ENCODE results near the gene AOC3. TPM values are rescaled to one million over a fixed set of nuclear protein-coding genes. Genes with fewer than 3 reads are reported as not detected.

The AOC3 gene
- total and polyA plus RNA-seq, 2 of the 13 experiments (the other 11 are each of a cell fraction or from before 2014, with no cell fraction given), result 8.7 to 51.7 TPM

DNA sequence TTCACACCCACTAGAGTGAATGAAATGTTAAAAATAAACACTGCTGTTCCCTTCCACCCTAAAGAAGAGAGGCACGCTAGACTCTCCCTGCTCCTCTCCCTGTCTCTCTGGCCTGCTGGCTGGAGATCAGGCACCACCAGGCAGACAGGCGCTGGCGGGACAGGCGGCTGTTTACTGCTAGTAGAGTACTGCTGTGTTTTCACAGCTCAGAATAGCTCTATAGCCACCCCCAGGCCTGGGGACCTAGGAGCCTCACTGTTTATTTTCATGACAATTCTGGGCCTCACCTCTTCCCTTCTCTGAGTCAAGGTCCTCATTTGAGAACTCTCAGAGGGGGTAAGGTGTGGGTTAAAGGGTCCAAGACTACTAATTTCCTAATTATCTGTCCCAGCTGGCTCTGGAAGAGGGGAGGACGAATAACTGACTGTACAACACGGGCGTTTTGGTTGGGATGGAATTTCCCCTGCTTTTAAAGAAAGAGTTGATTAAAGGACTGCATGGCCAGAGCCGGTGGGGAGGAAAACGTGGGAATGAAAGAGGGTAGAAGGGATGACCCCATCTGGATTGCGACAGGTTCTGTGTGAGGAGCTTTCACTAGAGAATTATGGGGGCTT lies 40.6 kb downstream of the AOC3 start (continued):
- TF ChIP-seq, protein P1, sequence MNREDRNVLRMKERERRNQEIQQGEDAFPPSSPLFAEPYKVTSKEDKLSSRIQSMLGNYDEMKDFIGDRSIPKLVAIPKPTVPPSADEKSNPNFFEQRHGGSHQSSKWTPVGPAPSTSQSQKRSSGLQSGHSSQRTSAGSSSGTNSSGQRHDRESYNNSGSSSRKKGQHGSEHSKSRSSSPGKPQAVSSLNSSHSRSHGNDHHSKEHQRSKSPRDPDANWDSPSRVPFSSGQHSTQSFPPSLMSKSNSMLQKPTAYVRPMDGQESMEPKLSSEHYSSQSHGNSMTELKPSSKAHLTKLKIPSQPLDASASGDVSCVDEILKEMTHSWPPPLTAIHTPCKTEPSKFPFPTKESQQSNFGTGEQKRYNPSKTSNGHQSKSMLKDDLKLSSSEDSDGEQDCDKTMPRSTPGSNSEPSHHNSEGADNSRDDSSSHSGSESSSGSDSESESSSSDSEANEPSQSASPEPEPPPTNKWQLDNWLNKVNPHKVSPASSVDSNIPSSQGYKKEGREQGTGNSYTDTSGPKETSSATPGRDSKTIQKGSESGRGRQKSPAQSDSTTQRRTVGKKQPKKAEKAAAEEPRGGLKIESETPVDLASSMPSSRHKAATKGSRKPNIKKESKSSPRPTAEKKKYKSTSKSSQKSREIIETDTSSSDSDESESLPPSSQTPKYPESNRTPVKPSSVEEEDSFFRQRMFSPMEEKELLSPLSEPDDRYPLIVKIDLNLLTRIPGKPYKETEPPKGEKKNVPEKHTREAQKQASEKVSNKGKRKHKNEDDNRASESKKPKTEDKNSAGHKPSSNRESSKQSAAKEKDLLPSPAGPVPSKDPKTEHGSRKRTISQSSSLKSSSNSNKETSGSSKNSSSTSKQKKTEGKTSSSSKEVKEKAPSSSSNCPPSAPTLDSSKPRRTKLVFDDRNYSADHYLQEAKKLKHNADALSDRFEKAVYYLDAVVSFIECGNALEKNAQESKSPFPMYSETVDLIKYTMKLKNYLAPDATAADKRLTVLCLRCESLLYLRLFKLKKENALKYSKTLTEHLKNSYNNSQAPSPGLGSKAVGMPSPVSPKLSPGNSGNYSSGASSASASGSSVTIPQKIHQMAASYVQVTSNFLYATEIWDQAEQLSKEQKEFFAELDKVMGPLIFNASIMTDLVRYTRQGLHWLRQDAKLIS (CRISPR knock-in tag; IDR thresholded peaks at IDR 0.05), result no peak
- TF ChIP-seq SMARCC2 (IDR thresholded peaks at IDR 0.05) (no peak), ELF4 (CRISPR knock-in tag; IDR thresholded peaks at IDR 0.05; ENCODE audit: borderline replicate concordance) (peak; percentile 43; the same call in 1 of the 2 replicates), ESRRA (CRISPR knock-in tag; IDR thresholded peaks at IDR 0.05; ENCODE audit: low read depth) (no peak), ZNF326 (CRISPR knock-in tag; IDR thresholded peaks at IDR 0.05; ENCODE audit: borderline replicate concordance) (no peak), TBX2 (CRISPR knock-in tag; IDR thresholded peaks at IDR 0.05; ENCODE audit: borderline replicate concordance) (peak; percentile 89), ETV5 (CRISPR knock-in tag; IDR thresholded peaks at IDR 0.05; ENCODE audit: borderline replicate concordance) (no peak), ZNF558 (CRISPR knock-in tag; IDR thresholded peaks at IDR 0.05; ENCODE audit: borderline replicate concordance) (no peak), ZNF615 (CRISPR knock-in tag; IDR thresholded peaks at IDR 0.05; ENCODE audit: borderline replicate concordance) (peak; percentile 32; the same call in 1 of the 2 replicates), STAG1 (CRISPR knock-in tag; IDR thresholded peaks at IDR 0.05) (no peak), TP53 (CRISPR knock-in tag; conservative IDR thresholded peaks at IDR 0.05) (no peak), EHMT2 (IDR thresholded peaks at IDR 0.05; ENCODE audit: borderline replicate concordance, low read depth, low read length) (no peak), ZBTB42 (CRISPR knock-in tag; IDR thresholded peaks at IDR 0.05) (no peak), RARA (CRISPR knock-in tag; IDR thresholded peaks at IDR 0.05) (peak; percentile 47; the same call in 1 of the 2 replicates), MZF1 (CRISPR knock-in tag; IDR thresholded peaks at IDR 0.05; ENCODE audit: borderline replicate concordance) (no peak)
- TF ChIP-seq, protein P2, sequence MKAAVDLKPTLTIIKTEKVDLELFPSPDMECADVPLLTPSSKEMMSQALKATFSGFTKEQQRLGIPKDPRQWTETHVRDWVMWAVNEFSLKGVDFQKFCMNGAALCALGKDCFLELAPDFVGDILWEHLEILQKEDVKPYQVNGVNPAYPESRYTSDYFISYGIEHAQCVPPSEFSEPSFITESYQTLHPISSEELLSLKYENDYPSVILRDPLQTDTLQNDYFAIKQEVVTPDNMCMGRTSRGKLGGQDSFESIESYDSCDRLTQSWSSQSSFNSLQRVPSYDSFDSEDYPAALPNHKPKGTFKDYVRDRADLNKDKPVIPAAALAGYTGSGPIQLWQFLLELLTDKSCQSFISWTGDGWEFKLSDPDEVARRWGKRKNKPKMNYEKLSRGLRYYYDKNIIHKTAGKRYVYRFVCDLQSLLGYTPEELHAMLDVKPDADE (CRISPR knock-in tag; IDR thresholded peaks at IDR 0.05), result no peak
- TF ChIP-seq, protein P3, sequence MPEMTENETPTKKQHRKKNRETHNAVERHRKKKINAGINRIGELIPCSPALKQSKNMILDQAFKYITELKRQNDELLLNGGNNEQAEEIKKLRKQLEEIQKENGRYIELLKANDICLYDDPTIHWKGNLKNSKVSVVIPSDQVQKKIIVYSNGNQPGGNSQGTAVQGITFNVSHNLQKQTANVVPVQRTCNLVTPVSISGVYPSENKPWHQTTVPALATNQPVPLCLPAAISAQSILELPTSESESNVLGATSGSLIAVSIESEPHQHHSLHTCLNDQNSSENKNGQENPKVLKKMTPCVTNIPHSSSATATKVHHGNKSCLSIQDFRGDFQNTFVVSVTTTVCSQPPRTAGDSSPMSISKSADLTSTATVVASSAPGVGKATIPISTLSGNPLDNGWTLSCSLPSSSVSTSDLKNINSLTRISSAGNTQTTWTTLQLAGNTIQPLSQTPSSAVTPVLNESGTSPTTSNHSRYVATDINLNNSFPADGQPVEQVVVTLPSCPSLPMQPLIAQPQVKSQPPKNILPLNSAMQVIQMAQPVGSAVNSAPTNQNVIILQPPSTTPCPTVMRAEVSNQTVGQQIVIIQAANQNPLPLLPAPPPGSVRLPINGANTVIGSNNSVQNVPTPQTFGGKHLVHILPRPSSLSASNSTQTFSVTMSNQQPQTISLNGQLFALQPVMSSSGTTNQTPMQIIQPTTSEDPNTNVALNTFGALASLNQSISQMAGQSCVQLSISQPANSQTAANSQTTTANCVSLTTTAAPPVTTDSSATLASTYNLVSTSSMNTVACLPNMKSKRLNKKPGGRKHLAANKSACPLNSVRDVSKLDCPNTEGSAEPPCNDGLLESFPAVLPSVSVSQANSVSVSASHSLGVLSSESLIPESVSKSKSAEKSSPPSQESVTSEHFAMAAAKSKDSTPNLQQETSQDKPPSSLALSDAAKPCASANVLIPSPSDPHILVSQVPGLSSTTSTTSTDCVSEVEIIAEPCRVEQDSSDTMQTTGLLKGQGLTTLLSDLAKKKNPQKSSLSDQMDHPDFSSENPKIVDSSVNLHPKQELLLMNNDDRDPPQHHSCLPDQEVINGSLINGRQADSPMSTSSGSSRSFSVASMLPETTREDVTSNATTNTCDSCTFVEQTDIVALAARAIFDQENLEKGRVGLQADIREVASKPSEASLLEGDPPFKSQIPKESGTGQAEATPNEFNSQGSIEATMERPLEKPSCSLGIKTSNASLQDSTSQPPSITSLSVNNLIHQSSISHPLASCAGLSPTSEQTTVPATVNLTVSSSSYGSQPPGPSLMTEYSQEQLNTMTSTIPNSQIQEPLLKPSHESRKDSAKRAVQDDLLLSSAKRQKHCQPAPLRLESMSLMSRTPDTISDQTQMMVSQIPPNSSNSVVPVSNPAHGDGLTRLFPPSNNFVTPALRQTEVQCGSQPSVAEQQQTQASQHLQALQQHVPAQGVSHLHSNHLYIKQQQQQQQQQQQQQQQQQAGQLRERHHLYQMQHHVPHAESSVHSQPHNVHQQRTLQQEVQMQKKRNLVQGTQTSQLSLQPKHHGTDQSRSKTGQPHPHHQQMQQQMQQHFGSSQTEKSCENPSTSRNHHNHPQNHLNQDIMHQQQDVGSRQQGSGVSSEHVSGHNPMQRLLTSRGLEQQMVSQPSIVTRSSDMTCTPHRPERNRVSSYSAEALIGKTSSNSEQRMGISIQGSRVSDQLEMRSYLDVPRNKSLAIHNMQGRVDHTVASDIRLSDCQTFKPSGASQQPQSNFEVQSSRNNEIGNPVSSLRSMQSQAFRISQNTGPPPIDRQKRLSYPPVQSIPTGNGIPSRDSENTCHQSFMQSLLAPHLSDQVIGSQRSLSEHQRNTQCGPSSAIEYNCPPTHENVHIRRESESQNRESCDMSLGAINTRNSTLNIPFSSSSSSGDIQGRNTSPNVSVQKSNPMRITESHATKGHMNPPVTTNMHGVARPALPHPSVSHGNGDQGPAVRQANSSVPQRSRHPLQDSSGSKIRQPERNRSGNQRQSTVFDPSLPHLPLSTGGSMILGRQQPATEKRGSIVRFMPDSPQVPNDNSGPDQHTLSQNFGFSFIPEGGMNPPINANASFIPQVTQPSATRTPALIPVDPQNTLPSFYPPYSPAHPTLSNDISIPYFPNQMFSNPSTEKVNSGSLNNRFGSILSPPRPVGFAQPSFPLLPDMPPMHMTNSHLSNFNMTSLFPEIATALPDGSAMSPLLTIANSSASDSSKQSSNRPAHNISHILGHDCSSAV (CRISPR knock-in tag; IDR thresholded peaks at IDR 0.05; ENCODE audit: borderline replicate concordance), result no peak

Data from HepG2 (cell line).